Measurements from ENCODE around the gene PLPP1.
A peak's percentile ranks its signal among the peaks of the same experiment; 100 is the strongest.

Gene PLPP1

DNA sequence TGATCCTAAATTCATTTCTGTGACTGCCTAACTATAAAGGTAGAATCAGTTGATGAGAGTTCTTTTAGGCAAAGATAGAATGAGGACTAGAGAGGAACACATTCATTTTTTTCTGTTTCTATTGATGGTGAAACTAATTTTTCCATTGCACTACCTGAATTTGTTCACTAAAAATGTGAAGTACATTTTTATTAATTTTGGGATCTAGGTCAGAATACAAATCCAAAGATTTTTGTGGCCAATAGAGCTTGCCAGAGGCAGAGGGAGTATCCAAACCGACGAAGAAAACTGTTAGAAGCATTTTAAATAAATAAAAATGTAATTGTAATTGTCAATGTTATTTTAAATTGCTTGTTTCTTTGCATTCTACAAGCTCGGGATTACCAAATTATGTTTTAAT is 148.9 kb downstream of the PLPP1 start:
- H2BK15ac ChIP-seq (ENCODE audit: low read depth, poor library complexity, severe bottlenecking), result no peak overlapping the region
- no peak overlapping the region for H3K4ac ChIP-seq (ENCODE audit: low read depth in 1 of 2, low read length in 2 of 2)
- H3K9ac ChIP-seq (ENCODE audit: low read length), result no peak overlapping the region
- H2AFZ ChIP-seq (ENCODE audit: low read depth, low read length), result no peak overlapping the region
- no peak overlapping the region for H3K4me2 ChIP-seq (ENCODE audit: low read length, poor library complexity, severe bottlenecking)
- no peaks in the 10 kb centered on the region for H3K4me1 ChIP-seq (ENCODE audit: control insufficient read depth, insufficient read depth, low read depth, low read length)
- no peak overlapping the region for H2AK5ac ChIP-seq (ENCODE audit: low read length, severe bottlenecking)
- H3K23ac ChIP-seq (ENCODE audit: low read length in 2 of 2), result no peak overlapping the region
- peaks cover 13 to 60% of the 10 kb centered on the region in 2 experiments for H3K36me3 ChIP-seq (ENCODE audit: control insufficient read depth in 1 of 2, insufficient read depth in 2 of 2, low read depth in 1 of 2, low read length in 2 of 2)
- WGBS, result 100% methylated on average over 2 of the region's 3 CpGs
- no peak overlapping the region for H2BK120ac ChIP-seq (ENCODE audit: low read depth, low read length)
- peaks cover 19% of the 10 kb centered on the region for H3K9me3 ChIP-seq (ENCODE audit: control insufficient read depth, low read length)
- no peak overlapping the region for H3K27ac ChIP-seq (ENCODE audit: low read length, poor library complexity, severe bottlenecking)
- H3K79me1 ChIP-seq (replicated peaks; ENCODE audit: low read length, poor library complexity, severe bottlenecking), result peaks cover 19% of the 10 kb centered on the region
- no peak for DNase-seq
- no peak overlapping the region for H3K14ac ChIP-seq (ENCODE audit: low read length in 2 of 2)
- no peak overlapping the region for H2BK5ac ChIP-seq (ENCODE audit: low read depth, low read length, poor library complexity, severe bottlenecking)
- H4K91ac ChIP-seq (ENCODE audit: low read length), result no peak overlapping the region
- H3K18ac ChIP-seq (ENCODE audit: low read depth in 1 of 2, low read length in 2 of 2), result no peak overlapping the region
- no peak overlapping the region for H2BK12ac ChIP-seq (ENCODE audit: low read length in 2 of 2)
- no peaks in the 10 kb centered on the region for H3K27me3 ChIP-seq (ENCODE audit: control insufficient read depth in 1 of 2, insufficient read depth in 1 of 2, low read length in 2 of 2)
- H4K8ac ChIP-seq (ENCODE audit: low read length), result no peak overlapping the region
- no peak overlapping the region for H3K4me3 ChIP-seq (ENCODE audit: insufficient read depth in 1 of 2, low read depth in 1 of 2, low read length in 2 of 2)

DNA sequence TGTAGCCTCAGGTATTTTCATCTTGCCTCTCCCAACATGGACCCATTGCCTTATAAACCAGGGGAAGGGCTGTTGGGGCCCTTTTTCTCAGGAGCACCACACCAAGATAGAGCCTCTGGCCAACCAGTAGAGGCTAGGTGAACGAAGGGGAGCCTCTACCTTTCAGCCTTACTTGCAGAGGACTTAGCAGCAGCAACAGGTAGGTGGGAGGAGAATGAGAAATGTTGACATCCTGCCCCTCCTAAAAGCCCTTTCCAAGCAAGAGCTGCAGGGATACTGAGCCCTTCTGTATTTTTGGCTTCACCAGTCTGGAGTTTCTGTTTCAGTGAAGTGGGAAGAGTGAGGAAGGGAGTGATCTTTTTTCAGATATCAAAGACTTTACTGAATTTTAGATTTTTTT is 149.5 kb downstream of the PLPP1 start:
- 92% methylated on average over 1 of the region's 1 CpG for WGBS
- Histone ChIP-seq H4K91ac (ENCODE audit: low read length) (no peak overlapping the region), H3K79me1 (replicated peaks; ENCODE audit: low read length, poor library complexity, severe bottlenecking) (peaks cover 19% of the 10 kb centered on the region), H3K4me1 (ENCODE audit: control insufficient read depth, insufficient read depth, low read depth, low read length) (no peaks in the 10 kb centered on the region), H2BK120ac (ENCODE audit: low read depth, low read length) (no peak overlapping the region), H3K4me2 (ENCODE audit: low read length, poor library complexity, severe bottlenecking) (no peak overlapping the region), H3K27ac (ENCODE audit: low read length, poor library complexity, severe bottlenecking) (no peak overlapping the region), H4K8ac (ENCODE audit: low read length) (no peak overlapping the region), H3K27me3 (ENCODE audit: control insufficient read depth in 1 of 2, insufficient read depth in 1 of 2, low read length in 2 of 2) (no peaks in the 10 kb centered on the region), H2BK5ac (ENCODE audit: low read depth, low read length, poor library complexity, severe bottlenecking) (no peak overlapping the region), H3K9ac (ENCODE audit: low read length) (no peak overlapping the region), H2BK12ac (ENCODE audit: low read length in 2 of 2) (no peak overlapping the region), H3K9me3 (ENCODE audit: control insufficient read depth, low read length) (peaks cover 19% of the 10 kb centered on the region), H2AFZ (ENCODE audit: low read depth, low read length) (no peak overlapping the region), H3K18ac (ENCODE audit: low read depth in 1 of 2, low read length in 2 of 2) (no peak overlapping the region), H3K4ac (ENCODE audit: low read depth in 1 of 2, low read length in 2 of 2) (peak overlapping the region in 1 of 2 experiments; percentile 9), H3K4me3 (ENCODE audit: insufficient read depth in 1 of 2, low read depth in 1 of 2, low read length in 2 of 2) (no peak overlapping the region), H3K36me3 (ENCODE audit: control insufficient read depth in 1 of 2, insufficient read depth in 2 of 2, low read depth in 1 of 2, low read length in 2 of 2) (peaks cover 13 to 61% of the 10 kb centered on the region in 2 experiments), H2BK15ac (ENCODE audit: low read depth, poor library complexity, severe bottlenecking) (no peak overlapping the region), H3K14ac (ENCODE audit: low read length in 2 of 2) (no peak overlapping the region), H3K23ac (ENCODE audit: low read length in 2 of 2) (no peak overlapping the region), H2AK5ac (ENCODE audit: low read length, severe bottlenecking) (peak overlapping the region; percentile 2)
- no peak for DNase-seq

DNA sequence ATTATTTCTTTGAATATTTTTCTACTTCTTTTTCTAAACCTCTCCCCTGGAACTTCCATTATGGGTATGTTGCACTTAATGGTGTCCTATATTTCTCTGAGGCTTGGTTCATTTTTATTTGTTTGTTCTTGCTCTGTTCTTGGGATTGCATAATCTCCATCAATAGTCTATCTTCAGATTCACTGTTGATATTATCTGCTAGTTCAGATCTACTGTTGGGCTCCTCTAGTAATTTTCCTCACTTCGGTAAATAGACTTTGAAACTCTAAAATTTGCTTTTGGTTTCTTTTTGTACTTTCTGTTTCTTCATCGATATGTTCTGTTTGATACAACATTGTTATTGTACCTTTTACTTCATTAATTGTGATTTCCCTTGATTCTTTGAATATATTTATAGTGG is 150.7 kb downstream of the PLPP1 start:
- Histone ChIP-seq H2BK5ac (ENCODE audit: low read depth, low read length, poor library complexity, severe bottlenecking) (no peak overlapping the region), H2BK120ac (ENCODE audit: low read depth, low read length) (no peak overlapping the region), H3K9ac (ENCODE audit: low read length) (no peak overlapping the region), H3K4me2 (ENCODE audit: low read length, poor library complexity, severe bottlenecking) (no peak overlapping the region), H3K9me3 (ENCODE audit: control insufficient read depth, low read length) (peaks cover 19% of the 10 kb centered on the region), H3K79me1 (replicated peaks; ENCODE audit: low read length, poor library complexity, severe bottlenecking) (peaks cover 14% of the 10 kb centered on the region), H3K36me3 (ENCODE audit: control insufficient read depth in 1 of 2, insufficient read depth in 2 of 2, low read depth in 1 of 2, low read length in 2 of 2) (peaks cover 13 to 59% of the 10 kb centered on the region in 2 experiments), H3K18ac (ENCODE audit: low read depth in 1 of 2, low read length in 2 of 2) (no peak overlapping the region), H3K27ac (ENCODE audit: low read length, poor library complexity, severe bottlenecking) (no peak overlapping the region), H4K91ac (ENCODE audit: low read length) (no peak overlapping the region), H3K14ac (ENCODE audit: low read length in 2 of 2) (no peak overlapping the region), H3K4me1 (ENCODE audit: control insufficient read depth, insufficient read depth, low read depth, low read length) (no peaks in the 10 kb centered on the region), H3K27me3 (ENCODE audit: control insufficient read depth in 1 of 2, insufficient read depth in 1 of 2, low read length in 2 of 2) (no peaks in the 10 kb centered on the region), H3K23ac (ENCODE audit: low read length in 2 of 2) (no peak overlapping the region), H4K8ac (ENCODE audit: low read length) (no peak overlapping the region), H2AFZ (ENCODE audit: low read depth, low read length) (no peak overlapping the region), H2BK15ac (ENCODE audit: low read depth, poor library complexity, severe bottlenecking) (no peak overlapping the region), H2BK12ac (ENCODE audit: low read length in 2 of 2) (no peak overlapping the region), H2AK5ac (ENCODE audit: low read length, severe bottlenecking) (no peak overlapping the region), H3K4me3 (ENCODE audit: insufficient read depth in 1 of 2, low read depth in 1 of 2, low read length in 2 of 2) (no peak overlapping the region), H3K4ac (ENCODE audit: low read depth in 1 of 2, low read length in 2 of 2) (no peak overlapping the region)
- 60% methylated on average over 1 of the region's 2 CpGs for WGBS
- no peak for DNase-seq

DNA sequence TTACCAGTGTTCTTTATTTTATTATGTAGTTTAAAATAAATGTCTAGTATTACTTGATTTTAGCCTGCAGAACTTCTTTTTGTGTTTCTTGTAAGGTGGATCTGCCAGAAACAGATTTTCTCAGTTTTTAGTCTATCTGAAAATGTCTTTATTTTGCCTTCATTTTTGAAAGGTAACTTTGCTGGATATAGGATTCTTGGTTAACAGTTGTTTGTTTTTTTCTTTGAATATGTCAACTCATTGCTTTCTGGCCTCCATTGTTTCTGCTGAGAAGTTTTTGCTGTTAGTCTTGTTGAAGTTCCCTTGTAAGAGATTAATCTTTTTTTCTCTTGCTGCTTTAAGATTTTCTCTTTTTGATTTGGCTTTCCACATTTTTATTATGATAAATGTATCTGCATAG is 151.5 kb downstream of the PLPP1 start:
- H3K14ac ChIP-seq (ENCODE audit: low read length in 2 of 2), result no peak overlapping the region
- no peak overlapping the region for H2AK5ac ChIP-seq (ENCODE audit: low read length, severe bottlenecking)
- peaks cover 14% of the 10 kb centered on the region for H3K79me1 ChIP-seq (replicated peaks; ENCODE audit: low read length, poor library complexity, severe bottlenecking)
- no peaks in the 10 kb centered on the region for H3K4me1 ChIP-seq (ENCODE audit: control insufficient read depth, insufficient read depth, low read depth, low read length)
- no peak overlapping the region for H3K4me2 ChIP-seq (ENCODE audit: low read length, poor library complexity, severe bottlenecking)
- H2BK15ac ChIP-seq (ENCODE audit: low read depth, poor library complexity, severe bottlenecking), result no peak overlapping the region
- no peak overlapping the region for H3K4me3 ChIP-seq (ENCODE audit: insufficient read depth in 1 of 2, low read depth in 1 of 2, low read length in 2 of 2)
- H3K27ac ChIP-seq (ENCODE audit: low read length, poor library complexity, severe bottlenecking), result no peak overlapping the region
- no peaks in the 10 kb centered on the region for H3K27me3 ChIP-seq (ENCODE audit: control insufficient read depth in 1 of 2, insufficient read depth in 1 of 2, low read length in 2 of 2)
- H3K4ac ChIP-seq (ENCODE audit: low read depth in 1 of 2, low read length in 2 of 2), result no peak overlapping the region
- peaks cover 19% of the 10 kb centered on the region for H3K9me3 ChIP-seq (ENCODE audit: control insufficient read depth, low read length)
- no peak overlapping the region for H2BK5ac ChIP-seq (ENCODE audit: low read depth, low read length, poor library complexity, severe bottlenecking)
- no peak for DNase-seq
- H4K8ac ChIP-seq (ENCODE audit: low read length), result no peak overlapping the region
- no peak overlapping the region for H3K18ac ChIP-seq (ENCODE audit: low read depth in 1 of 2, low read length in 2 of 2)
- H2BK12ac ChIP-seq (ENCODE audit: low read length in 2 of 2), result no peak overlapping the region
- H3K23ac ChIP-seq (ENCODE audit: low read length in 2 of 2), result no peak overlapping the region
- no peak overlapping the region for H3K9ac ChIP-seq (ENCODE audit: low read length)
- no peak overlapping the region for H2BK120ac ChIP-seq (ENCODE audit: low read depth, low read length)
- no peak overlapping the region for H4K91ac ChIP-seq (ENCODE audit: low read length)
- H2AFZ ChIP-seq (ENCODE audit: low read depth, low read length), result no peak overlapping the region
- H3K36me3 ChIP-seq (ENCODE audit: control insufficient read depth in 1 of 2, insufficient read depth in 2 of 2, low read depth in 1 of 2, low read length in 2 of 2), result peaks cover 13 to 59% of the 10 kb centered on the region in 2 experiments

Data from mesenchymal stem cell (in vitro differentiated cells and primary cell).